Heart left ventricle (tissue), 16 donors: Measurements from ENCODE around the gene PRRC2C. TPM values are rescaled to one million over a fixed set of nuclear protein-coding genes. Genes with fewer than 3 reads are reported as not detected.

Experiments
- ATAC-seq, 4 donors: fragments of 200-7000 bp; cut with Tn5 transposase; one replicate each; pipeline ENCODE4 v1.9.1; 2020 to 2022; ENCODE audit warnings: moderate library complexity in 4 of 4, mild to moderate bottlenecking in 3 of 4, moderate number of reproducible peaks in 1 of 4
- DNase-seq, 5 donors: peaks; one replicate each; pipeline ENCODE4 v3.0.0-alpha.2; 2020
- H3K27ac ChIP-seq, 12 donors: fragments of 200-600 bp; sonication (generic) in 4 of 12; one replicate each; pipeline versions ENCODE4 v1.5.0 to v1.8.0; 2016 to 2022; ENCODE audit warnings: mild to moderate bottlenecking in 2 of 12
- H3K27me3 ChIP-seq, 9 donors: fragments of 200-600 bp; sonication (generic) in 2 of 9; one replicate each; pipeline versions ENCODE4 v1.5.1 to v1.8.0; 2016 to 2022; ENCODE audit warnings: mild to moderate bottlenecking in 3 of 9
- H3K36me3 ChIP-seq, 9 donors: fragments of 200-600 bp; sonication (generic) in 2 of 9; one replicate each; pipeline versions ENCODE4 v1.5.0 to v1.8.0; 2018 to 2022; ENCODE audit warnings: mild to moderate bottlenecking in 2 of 9
- H3K4me1 ChIP-seq, 12 donors: fragments of 200-600 bp; sonication (generic) in 4 of 12; one replicate each; pipeline versions ENCODE4 v1.5.0 to v1.8.0; 2016 to 2022; ENCODE audit warnings: mild to moderate bottlenecking in 3 of 12
- H3K4me3 ChIP-seq, 12 donors: fragments of 200-600 bp; sonication (generic) in 4 of 12; one replicate each; pipeline versions ENCODE4 v1.5.0 to v1.8.0; 2017 to 2022; ENCODE audit warnings: mild to moderate bottlenecking in 9 of 12, moderate library complexity in 4 of 12
- H3K9me3 ChIP-seq, 12 donors: fragments of 200-600 bp; sonication (generic) in 4 of 12; one replicate each; pipeline versions ENCODE4 v1.5.0 to v1.8.0; 2016 to 2022; ENCODE audit warnings: mild to moderate bottlenecking in 1 of 12
- POLR2A ChIP-seq, 2 donors: fragments of 450-650 bp; IDR thresholded peaks; one replicate each; pipeline ENCODE4 v1.6.1; 2017; ENCODE audit warnings: antibody characterized with exemption in 2 of 2, mild to moderate bottlenecking in 2 of 2, moderate library complexity in 2 of 2
- WGBS, 4 donors: extraction: QIAGEN DNeasy Blood & Tissue Kit in 2 of 4; methylation state at CpG; one replicate each; pipeline versions ENCODE4 v1.1.5 to v1.1.7; 2013 to 2018; 5-methylcytosine and 5-hydroxymethylcytosine counted together
- intact Hi-C, 10 donors: fragments of 100-400 bp; cut with DNase I; formaldehyde crosslinking; loops; one replicate each; pipeline versions ENCODE4 v1.11.1 to v1.14.2; 2022
- polyA plus RNA-seq, 2 donors: library from polyadenylated mRNA; stranded (reverse); fragments of 200-250 nt; gene quantifications; one replicate each; pipeline ENCODE4 v1.2.3, GENCODE V29; 2013
- total RNA-seq, 9 donors: library from RNA; depleted of rRNA in 2 of 9; stranded (reverse); fragments of >200 nt in 2 of 9; fragmentation: NEBNext Ultra II Directional in 3 of 9; extraction: Animal tissue kit (Norgen Biotek cat#: 25700) in 3 of 9; gene quantifications; one replicate each; pipeline versions ENCODE4 v1.1.0 to v1.2.4, GENCODE V29; 2016 to 2023
- TF ChIP-seq, protein P1 (sequence below), 12 donors: fragments of 200-600 bp; sonication (generic) in 4 of 12; IDR thresholded peaks; one replicate each; pipeline versions ENCODE4 v1.5.0 to v1.8.0; 2018 to 2022; ENCODE audit warnings: antibody characterized with exemption in 12 of 12, mild to moderate bottlenecking in 5 of 12
- donor health status: ischemic (EF 13 %, LVEDD 7.1; RV severe dilation, severe dysfunction).
- donor health status: healthy with polysubstance abuse.
- donor health status: DM: no; HTN: yes; CAD: no.
- donor health status: DM: no; HTN: no; CAD: no.
- donor health status: ischemic (EF 25% LVEDD 6.9; RV normal size, moderate dysfunction).
- donor health status: ischemic (EF 25% LVEDD 5.7; RV mildly dilated, moderate dysfunction).
- donor health status: healthy.
- donor health status: DM: yes; HTN: yes; CAD: no.
- donor health status: ischemic (EF 35%, LVEDD 5.7; RV mildly dilated, moderate dysfunction).
- donor health status: nonischemic (EF 11% LVEDD 7.7; RV severe dilation, severe dysfunction).
- donor health status: DM: yes; HTN: yes; CAD: no.
- donor health status: PGD.
- donor health status: ischemic (EF 29% LVEDD 5.4; RV normal size, mild dysfunction).
- donor health status: nonischemic (EF 23%, LVEDD 6.1; RV moderate dilation, normal function).

Gene PRRC2C
- total and polyA plus RNA-seq, 11 donors, result 21.1 to 107 (median 50.0) TPM

DNA sequence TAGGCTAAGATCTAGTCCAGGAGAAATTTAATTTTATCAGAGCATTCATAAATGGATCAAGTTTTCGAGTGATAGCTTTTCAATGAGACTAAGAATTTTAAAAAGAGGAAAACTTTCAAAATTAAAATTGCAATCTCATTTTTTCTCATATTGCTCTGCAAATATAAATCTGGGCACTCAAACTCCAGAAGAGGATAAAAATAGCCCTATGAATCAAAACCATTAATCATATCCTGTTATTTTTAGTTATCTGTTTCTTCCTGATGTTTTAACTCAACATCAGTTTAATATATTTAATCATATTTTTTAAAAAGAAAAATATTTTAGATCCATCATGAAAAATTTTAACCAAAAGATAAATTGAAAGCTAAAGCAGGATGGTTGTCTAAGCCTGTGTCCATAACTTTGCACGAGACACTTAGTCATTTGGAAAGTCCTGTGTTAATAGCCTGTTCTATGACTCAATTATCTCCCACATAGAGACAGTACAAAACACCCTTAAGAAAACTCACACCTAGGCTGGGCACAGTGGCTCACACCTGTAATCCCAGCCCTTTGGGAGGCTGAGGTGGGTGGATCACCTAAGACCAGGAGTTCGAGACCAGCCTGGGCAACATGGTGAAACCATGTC, 17.1 kb upstream of the PRRC2C start:
- peak in 1 of 4 donors; percentile 51 for ATAC-seq
- Histone ChIP-seq H3K36me3 (no peaks in the 10 kb centered on the region), H3K27me3 (no peaks in the 10 kb centered on the region), H3K4me1 (peaks cover 0 to 13% (median 3%) of the 10 kb centered on the region in 12 donors), H3K4me3 (no peak overlapping the region), H3K9me3 (no peaks in the 10 kb centered on the region), H3K27ac (peak overlapping the region in 3 of 12 donors; percentile 12 to 46 (median 30))
- WGBS, 4 donors, result 62 to 79% (median 67%) methylated on average over 3 of the region's 3 CpGs
- no peak for DNase-seq
- TF ChIP-seq, protein P1, sequence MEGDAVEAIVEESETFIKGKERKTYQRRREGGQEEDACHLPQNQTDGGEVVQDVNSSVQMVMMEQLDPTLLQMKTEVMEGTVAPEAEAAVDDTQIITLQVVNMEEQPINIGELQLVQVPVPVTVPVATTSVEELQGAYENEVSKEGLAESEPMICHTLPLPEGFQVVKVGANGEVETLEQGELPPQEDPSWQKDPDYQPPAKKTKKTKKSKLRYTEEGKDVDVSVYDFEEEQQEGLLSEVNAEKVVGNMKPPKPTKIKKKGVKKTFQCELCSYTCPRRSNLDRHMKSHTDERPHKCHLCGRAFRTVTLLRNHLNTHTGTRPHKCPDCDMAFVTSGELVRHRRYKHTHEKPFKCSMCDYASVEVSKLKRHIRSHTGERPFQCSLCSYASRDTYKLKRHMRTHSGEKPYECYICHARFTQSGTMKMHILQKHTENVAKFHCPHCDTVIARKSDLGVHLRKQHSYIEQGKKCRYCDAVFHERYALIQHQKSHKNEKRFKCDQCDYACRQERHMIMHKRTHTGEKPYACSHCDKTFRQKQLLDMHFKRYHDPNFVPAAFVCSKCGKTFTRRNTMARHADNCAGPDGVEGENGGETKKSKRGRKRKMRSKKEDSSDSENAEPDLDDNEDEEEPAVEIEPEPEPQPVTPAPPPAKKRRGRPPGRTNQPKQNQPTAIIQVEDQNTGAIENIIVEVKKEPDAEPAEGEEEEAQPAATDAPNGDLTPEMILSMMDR (IDR thresholded peaks at IDR 0.05), result no peak
- no peak for TF ChIP-seq POLR2A (IDR thresholded peaks at IDR 0.05)
- intact Hi-C loops, result no loop called here

GRCh38 chr1:171470726-171471125, 14.6 kb upstream of the PRRC2C start:
- no peak overlapping the region for H3K4me3 ChIP-seq
- no peak overlapping the region for H3K27ac ChIP-seq
- intact Hi-C loops, result no loop called here
- 84 to 88% (median 85%) methylated on average over 1 of the region's 1 CpG for WGBS, 4 donors
- no peaks in the 10 kb centered on the region for H3K9me3 ChIP-seq
- ATAC-seq, result no peak
- TF ChIP-seq, protein P1 (IDR thresholded peaks at IDR 0.05), result no peak
- TF ChIP-seq POLR2A (IDR thresholded peaks at IDR 0.05), result no peak
- no peak for DNase-seq
- H3K36me3 ChIP-seq, result no peaks in the 10 kb centered on the region
- H3K27me3 ChIP-seq, result no peaks in the 10 kb centered on the region
- H3K4me1 ChIP-seq, result peaks cover 0 to 13% (median 3%) of the 10 kb centered on the region in 12 donors

GRCh38 chr1:171472183-171472647, 13.1 kb upstream of the PRRC2C start:
- ATAC-seq (no peak), DNase-seq (no peak)
- Histone ChIP-seq H3K27ac (no peak overlapping the region), H3K9me3 (no peaks in the 10 kb centered on the region), H3K4me1 (peaks cover 0 to 13% (median 3%) of the 10 kb centered on the region in 12 donors), H3K4me3 (no peak overlapping the region), H3K27me3 (no peaks in the 10 kb centered on the region), H3K36me3 (no peaks in the 10 kb centered on the region)
- TF ChIP-seq, protein P1 (IDR thresholded peaks at IDR 0.05), result no peak
- TF ChIP-seq POLR2A (IDR thresholded peaks at IDR 0.05), result no peak
- intact Hi-C loops, result no loop called here
- 92 to 96% (median 94%) methylated on average over 7 of the region's 7 CpGs for WGBS, 4 donors

DNA sequence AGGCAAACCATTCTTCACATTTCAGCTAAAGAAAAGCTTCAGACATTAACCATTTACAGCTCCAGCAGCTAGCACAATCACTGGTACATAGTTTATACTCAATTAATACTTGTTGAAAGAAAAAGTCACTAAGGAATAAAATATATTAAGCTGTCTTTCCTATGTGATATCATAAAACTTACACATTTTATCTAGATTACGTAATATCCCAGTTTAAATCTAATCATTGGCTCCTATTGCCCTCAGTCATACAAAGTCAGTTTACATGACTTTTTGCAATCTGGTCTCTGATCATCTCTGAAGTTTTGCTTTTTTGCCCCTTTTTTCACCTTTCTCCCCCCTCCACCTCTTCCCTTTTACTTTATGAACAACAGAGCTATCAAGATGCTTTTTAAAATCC, 8.5 kb upstream of the PRRC2C start:
- no peaks in the 10 kb centered on the region for H3K4me1 ChIP-seq
- H3K9me3 ChIP-seq, result no peaks in the 10 kb centered on the region
- H3K27ac ChIP-seq, result no peak overlapping the region
- 86 to 97% (median 91%) methylated on average over 1 of the region's 1 CpG for WGBS, 4 donors
- H3K4me3 ChIP-seq, result no peak overlapping the region
- TF ChIP-seq POLR2A (IDR thresholded peaks at IDR 0.05), result no peak
- TF ChIP-seq, protein P1 (IDR thresholded peaks at IDR 0.05), result no peak
- ATAC-seq, result no peak
- DNase-seq, result no peak
- intact Hi-C loops, result no loop called here
- no peaks in the 10 kb centered on the region for H3K36me3 ChIP-seq
- no peaks in the 10 kb centered on the region for H3K27me3 ChIP-seq
